ENCODE data around the gene TMEM179.

TMEM179 gene

GRCh38 chr14:104564744-104565679 lies 39.6 kb downstream of the TMEM179 start:
- no peak overlapping the region for H3K4me3 Mint-ChIP-seq
- no peaks in the 10 kb centered on the region for H3K4me1 Mint-ChIP-seq (ENCODE audit: low read depth)
- H3K9me3 Mint-ChIP-seq, result no peaks in the 10 kb centered on the region
- H3K36me3 Mint-ChIP-seq (ENCODE audit: low read depth), result no peaks in the 10 kb centered on the region
- no peak overlapping the region for H3K27ac Mint-ChIP-seq
- H3K27me3 Mint-ChIP-seq, result peaks cover 9% of the 10 kb centered on the region

DNA sequence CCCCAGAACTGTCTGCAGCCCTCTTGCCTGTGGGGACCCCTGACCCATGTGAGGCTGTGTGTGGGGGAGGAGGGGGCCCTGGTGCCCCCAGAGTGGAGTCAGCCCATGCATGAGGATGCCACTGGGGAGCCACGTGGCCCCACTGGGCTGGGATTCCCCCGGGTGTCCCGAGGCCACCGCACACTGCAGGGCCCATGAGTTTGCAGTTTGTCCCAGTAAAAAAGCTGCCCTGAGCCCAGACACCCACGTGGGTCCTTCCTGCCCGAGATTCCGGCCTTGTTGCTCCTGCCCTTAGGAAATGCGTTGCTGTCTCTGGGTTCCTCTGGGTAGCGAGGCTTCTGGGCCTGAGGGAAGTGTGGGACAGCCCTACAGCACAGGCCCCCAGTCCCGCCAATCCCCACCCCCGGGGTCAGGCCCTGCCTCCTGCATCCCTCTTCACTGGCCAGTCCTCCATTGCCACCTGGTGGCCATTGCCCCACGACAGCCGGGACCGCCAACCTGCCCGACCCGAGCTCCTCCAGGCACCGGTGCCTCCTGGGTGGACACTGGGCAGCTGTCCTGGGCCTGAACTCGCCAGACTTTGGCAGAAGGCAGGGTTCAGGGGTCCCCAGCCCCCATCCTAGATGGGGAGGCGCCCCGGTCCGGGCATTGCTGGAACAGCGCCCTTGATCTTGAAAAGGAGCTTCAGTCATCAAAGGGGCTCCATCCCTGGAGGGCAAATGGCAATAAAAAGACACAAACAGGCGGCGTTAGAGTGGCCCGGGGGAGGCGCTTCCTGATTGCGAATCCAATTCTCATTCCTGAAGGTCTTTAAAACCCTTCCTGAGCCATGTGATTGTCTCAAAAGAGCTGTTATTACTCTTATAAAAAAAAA lies 40.6 kb downstream of the TMEM179 start:
- Mint-ChIP-seq H3K27ac (no peak overlapping the region), H3K9me3 (no peaks in the 10 kb centered on the region), H3K27me3 (peaks cover 9% of the 10 kb centered on the region), H3K4me1 (ENCODE audit: low read depth) (no peaks in the 10 kb centered on the region), H3K4me3 (no peak overlapping the region), H3K36me3 (ENCODE audit: low read depth) (no peaks in the 10 kb centered on the region)

GRCh38 chr14:104563191-104563741 lies 41.3 kb downstream of the TMEM179 start:
- H3K4me1 Mint-ChIP-seq (ENCODE audit: low read depth), result no peaks in the 10 kb centered on the region
- no peak overlapping the region for H3K4me3 Mint-ChIP-seq
- no peaks in the 10 kb centered on the region for H3K36me3 Mint-ChIP-seq (ENCODE audit: low read depth)
- no peaks in the 10 kb centered on the region for H3K9me3 Mint-ChIP-seq
- peaks cover 9% of the 10 kb centered on the region for H3K27me3 Mint-ChIP-seq
- no peak overlapping the region for H3K27ac Mint-ChIP-seq

DNA sequence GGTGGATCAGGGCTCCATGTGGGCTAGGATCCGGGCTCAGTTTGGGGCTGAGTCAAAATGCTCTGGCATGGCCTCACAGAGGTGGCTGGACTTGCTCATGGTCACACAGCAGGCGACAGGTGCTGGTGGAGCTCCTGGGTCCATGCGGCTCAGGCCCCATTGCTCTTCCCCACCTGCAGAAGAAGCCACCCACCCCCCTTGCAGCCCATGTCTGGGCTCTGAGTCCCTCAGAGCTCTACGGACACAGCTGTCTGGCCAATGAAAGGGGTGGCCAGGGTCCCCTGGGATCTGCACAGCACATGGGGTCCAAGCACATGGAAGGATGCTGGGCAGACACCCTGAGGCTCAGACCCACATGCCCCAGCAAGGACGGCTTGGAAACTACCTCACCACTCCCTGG lies 42.0 kb downstream of the TMEM179 start:
- H3K36me3 Mint-ChIP-seq (ENCODE audit: low read depth), result no peaks in the 10 kb centered on the region
- no peak overlapping the region for H3K27ac Mint-ChIP-seq
- H3K4me3 Mint-ChIP-seq, result no peak overlapping the region
- peaks cover 9% of the 10 kb centered on the region for H3K27me3 Mint-ChIP-seq
- no peaks in the 10 kb centered on the region for H3K9me3 Mint-ChIP-seq
- H3K4me1 Mint-ChIP-seq (ENCODE audit: low read depth), result no peaks in the 10 kb centered on the region

DNA sequence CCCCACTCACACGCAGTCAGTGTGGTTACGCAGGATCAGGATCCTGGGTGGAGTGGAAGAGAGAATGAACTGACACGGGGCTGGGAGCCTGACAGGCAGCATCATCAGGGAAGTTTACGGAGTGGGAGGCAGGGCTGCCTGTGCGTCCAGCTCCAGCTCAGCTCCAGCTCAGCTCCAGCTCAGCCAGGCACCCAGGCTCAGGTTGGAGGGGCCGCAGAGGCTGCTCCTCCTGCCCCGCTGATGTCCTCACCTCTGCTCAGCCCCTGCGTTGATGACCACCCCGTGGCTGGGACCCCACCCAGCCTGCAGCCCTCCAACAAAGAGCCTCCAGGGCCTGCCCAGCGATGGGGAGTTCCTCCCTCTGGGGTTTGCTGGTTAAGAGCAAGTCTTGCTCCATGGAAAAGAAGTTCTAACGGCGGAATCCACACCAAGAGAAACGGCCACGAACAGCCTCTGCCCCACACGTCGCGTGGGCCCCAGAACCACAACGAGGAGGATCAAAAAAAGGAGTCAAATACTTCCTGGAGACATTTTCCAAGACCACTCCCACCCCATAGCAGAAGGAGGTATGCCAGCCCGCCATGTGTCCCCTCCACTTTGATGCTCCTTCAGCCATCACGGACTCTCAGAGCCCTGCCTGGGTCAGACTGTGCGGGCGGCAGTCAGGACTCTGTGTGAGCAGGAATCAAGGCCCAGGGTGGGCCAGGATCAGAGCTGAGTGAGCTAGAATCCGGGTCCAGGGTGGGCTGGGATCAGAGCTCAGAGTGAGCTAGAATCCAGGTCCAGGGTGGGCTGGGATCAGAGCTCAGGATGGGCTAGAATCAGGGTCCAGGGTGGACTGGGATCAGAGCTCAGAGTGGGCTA lies 42.7 kb downstream of the TMEM179 start:
- no peak overlapping the region for H3K4me3 Mint-ChIP-seq
- no peaks in the 10 kb centered on the region for H3K9me3 Mint-ChIP-seq
- peaks cover 9% of the 10 kb centered on the region for H3K27me3 Mint-ChIP-seq
- no peaks in the 10 kb centered on the region for H3K36me3 Mint-ChIP-seq (ENCODE audit: low read depth)
- no peak overlapping the region for H3K27ac Mint-ChIP-seq
- no peaks in the 10 kb centered on the region for H3K4me1 Mint-ChIP-seq (ENCODE audit: low read depth)

DNA sequence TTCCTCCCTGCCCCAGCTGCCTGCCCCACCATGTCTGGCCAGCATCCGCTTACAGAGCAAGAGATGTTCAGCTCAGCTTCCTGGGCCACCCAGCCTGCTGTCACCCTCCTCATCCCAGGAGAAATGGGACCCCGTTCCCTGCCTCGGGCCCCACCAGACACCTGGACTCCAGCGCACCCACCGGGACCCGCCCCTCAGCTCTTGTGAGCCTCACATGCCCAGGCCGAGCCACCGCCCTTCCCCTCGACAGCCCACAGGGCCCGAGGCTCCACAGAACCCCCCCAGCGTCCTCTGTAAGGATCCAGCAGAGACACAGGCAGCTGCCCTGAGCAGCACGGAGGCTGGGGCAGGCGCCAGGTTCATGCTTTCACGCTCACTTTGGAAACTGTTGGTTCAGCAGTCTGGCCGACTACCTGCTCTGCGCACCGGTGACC lies 43.4 kb downstream of the TMEM179 start:
- H3K36me3 Mint-ChIP-seq (ENCODE audit: low read depth), result no peaks in the 10 kb centered on the region
- H3K9me3 Mint-ChIP-seq, result no peaks in the 10 kb centered on the region
- H3K27ac Mint-ChIP-seq, result no peak overlapping the region
- peaks cover 9% of the 10 kb centered on the region for H3K27me3 Mint-ChIP-seq
- H3K4me3 Mint-ChIP-seq, result no peak overlapping the region
- no peaks in the 10 kb centered on the region for H3K4me1 Mint-ChIP-seq (ENCODE audit: low read depth)

DNA sequence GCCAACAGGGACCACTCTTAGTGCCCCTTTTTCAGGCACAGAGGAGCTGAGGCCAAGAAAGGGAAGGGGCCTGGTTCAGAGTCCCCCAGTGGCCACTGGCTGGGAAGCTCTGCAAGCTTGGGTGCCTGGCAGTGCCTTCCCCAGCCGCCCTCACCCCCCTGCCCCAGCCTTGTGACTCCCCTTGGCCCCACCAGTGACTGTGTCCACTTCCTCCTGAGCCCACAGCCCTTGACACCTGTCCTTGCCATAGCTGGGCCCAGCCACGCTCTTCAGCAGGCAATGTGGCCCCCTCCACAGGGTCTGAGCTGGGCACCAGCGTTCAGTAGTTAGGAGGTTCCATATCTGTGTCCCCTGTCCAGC lies 44.0 kb downstream of the TMEM179 start:
- Mint-ChIP-seq H3K27me3 (peaks cover 9% of the 10 kb centered on the region), H3K9me3 (no peaks in the 10 kb centered on the region), H3K4me3 (no peak overlapping the region), H3K4me1 (ENCODE audit: low read depth) (no peaks in the 10 kb centered on the region), H3K36me3 (ENCODE audit: low read depth) (no peaks in the 10 kb centered on the region), H3K27ac (no peak overlapping the region)

DNA sequence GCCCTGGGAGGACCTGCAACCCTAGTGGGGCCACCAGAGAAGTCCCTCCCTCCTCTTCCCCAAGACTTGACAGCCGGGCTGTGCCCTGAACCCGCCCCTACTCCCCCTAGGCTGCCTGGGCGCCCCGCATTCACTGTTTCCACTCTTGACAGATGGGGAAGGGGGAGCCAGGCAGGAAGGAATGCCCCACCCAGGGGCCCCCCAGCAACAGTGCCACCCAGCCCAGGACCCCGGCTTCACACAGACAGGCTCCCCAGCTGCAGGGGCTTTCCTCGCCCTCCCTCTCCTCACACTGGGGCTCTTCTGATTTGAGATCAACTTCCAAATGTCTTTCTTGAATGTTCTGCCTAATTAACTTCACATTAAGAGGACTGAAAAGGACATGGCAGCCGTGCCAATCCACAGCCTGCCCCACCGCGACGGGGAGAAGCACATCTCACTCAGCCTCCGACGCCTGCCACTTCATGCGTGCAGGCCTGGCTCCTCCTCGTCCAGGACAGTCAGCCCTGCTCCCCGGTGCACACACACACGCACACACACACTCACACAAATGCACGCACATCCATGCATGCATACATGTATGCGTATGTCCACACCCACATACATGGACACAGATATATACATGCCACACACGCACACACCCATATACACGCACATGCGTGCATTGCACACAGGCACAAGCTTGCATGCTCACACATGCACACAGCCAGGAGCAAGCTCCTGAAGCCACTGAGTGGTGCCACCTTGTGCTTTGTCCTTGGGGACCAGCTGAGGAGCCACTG lies 44.6 kb downstream of the TMEM179 start:
- Mint-ChIP-seq H3K4me1 (ENCODE audit: low read depth) (no peaks in the 10 kb centered on the region), H3K27ac (no peak overlapping the region), H3K4me3 (no peak overlapping the region), H3K27me3 (peaks cover 8% of the 10 kb centered on the region), H3K9me3 (no peaks in the 10 kb centered on the region), H3K36me3 (ENCODE audit: low read depth) (no peaks in the 10 kb centered on the region)

GRCh38 chr14:104559028-104559803 lies 45.4 kb downstream of the TMEM179 start:
- Mint-ChIP-seq H3K27me3 (peaks cover 3% of the 10 kb centered on the region), H3K9me3 (no peaks in the 10 kb centered on the region), H3K4me1 (ENCODE audit: low read depth) (no peaks in the 10 kb centered on the region), H3K36me3 (ENCODE audit: low read depth) (no peaks in the 10 kb centered on the region), H3K27ac (no peak overlapping the region), H3K4me3 (no peak overlapping the region)

DNA sequence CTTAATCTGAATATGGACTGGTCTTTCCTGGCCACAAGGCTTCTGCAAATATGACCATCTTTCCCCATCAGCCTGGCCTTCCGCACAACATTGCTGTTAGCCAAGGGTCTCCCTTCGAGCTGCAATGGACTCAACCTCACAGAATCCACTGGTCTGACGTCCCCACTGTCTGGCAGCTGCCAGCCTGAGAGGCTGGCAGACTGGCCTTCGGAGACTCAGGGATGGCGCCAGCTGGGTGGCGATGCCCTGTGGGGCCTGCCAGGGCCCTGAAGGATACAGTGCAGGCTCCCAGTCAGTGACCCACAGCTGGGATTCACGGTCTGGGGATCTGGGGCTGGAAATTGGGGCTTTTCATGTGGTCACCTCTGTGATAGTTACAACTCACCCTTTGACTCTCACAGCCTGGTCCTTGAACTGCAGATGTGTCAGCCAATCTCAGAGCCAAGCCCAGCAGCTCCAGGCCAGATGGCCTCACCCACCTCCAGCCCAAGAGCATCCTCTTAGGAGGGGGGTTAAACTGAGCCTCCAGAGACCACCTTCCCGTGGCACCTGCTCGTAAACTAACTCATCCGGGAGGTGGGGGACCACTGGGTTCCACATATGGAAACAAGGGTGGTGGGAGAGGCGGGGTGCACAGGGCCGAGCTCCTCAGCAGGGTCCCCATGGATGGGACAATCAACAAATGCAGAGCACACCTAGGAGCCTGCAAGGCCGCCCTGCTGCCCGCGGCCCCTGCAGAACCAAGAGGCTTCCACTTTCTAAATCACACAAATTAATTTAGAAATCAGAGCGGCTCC lies 46.1 kb downstream of the TMEM179 start:
- Mint-ChIP-seq H3K27me3 (peaks cover 3% of the 10 kb centered on the region), H3K4me1 (ENCODE audit: low read depth) (no peaks in the 10 kb centered on the region), H3K4me3 (no peak overlapping the region), H3K9me3 (no peaks in the 10 kb centered on the region), H3K27ac (no peak overlapping the region), H3K36me3 (ENCODE audit: low read depth) (no peaks in the 10 kb centered on the region)

DNA sequence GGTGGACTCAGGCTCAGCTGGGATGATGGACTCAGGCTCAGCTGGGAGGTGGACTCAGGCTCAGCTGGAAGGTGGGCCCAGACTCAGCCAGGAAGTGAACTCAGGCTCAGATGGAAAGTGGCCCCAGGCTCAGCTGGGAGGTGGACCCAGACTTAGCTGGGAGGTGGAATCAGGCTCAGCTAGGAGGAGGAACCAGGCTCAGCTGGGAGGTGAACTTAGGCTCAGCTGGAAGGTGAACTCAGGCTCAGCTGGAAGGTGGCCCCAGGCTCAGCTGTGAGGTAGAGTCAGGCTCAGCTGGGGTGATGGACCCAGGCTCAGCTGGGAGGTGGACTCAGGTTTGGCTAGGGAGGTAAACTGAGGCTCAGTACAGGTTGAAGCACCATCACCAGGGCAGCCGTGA lies 46.8 kb downstream of the TMEM179 start:
- no peaks in the 10 kb centered on the region for H3K4me1 Mint-ChIP-seq (ENCODE audit: low read depth)
- H3K27me3 Mint-ChIP-seq, result peaks cover 3% of the 10 kb centered on the region
- no peak overlapping the region for H3K4me3 Mint-ChIP-seq
- no peak overlapping the region for H3K27ac Mint-ChIP-seq
- no peaks in the 10 kb centered on the region for H3K9me3 Mint-ChIP-seq
- no peaks in the 10 kb centered on the region for H3K36me3 Mint-ChIP-seq (ENCODE audit: low read depth)

DNA sequence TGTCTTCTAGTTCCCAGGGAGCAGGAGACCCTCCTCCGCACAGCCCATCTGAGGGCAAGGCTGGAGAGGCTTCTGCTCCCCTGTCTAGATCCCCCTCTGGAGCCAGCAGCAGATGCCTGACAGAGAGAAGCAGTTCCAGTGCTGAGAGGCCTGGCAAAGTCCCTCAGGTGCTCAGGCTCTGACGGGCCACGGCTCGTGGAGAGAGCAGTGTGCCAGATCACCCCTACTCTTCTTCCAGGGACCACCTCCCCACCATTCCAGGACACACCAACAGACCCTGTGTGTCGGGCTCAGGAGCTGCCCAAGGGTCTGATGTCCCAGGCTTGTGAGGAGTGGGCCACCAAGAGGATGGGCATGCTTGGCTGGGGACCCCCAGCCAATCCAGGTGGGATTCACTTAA lies 47.5 kb downstream of the TMEM179 start:
- H3K36me3 Mint-ChIP-seq (ENCODE audit: low read depth), result no peaks in the 10 kb centered on the region
- no peaks in the 10 kb centered on the region for H3K9me3 Mint-ChIP-seq
- no peak overlapping the region for H3K4me3 Mint-ChIP-seq
- H3K27ac Mint-ChIP-seq, result no peak overlapping the region
- H3K4me1 Mint-ChIP-seq (ENCODE audit: low read depth), result no peaks in the 10 kb centered on the region
- H3K27me3 Mint-ChIP-seq, result peaks cover 3% of the 10 kb centered on the region

Data from stimulated activated naive CD8-positive, alpha-beta T cell treated with anti-CD3 and anti-CD28 coated beads, Interleukin-15, Interleukin-2, amounts not matched to agents 100 ng/mL and 50 ng/mL, for 24 hours (primary cell).